ENCODE results near the gene TNRC6A.

TNRC6A gene

GRCh38 chr16:24729243-24729950 lies at the start of gene TNRC6A:
TNRC6A (plus strand) TSS chr16:24729651; CDS start chr16:24729842, 191 bp downstream.
- peak; percentile 80 for DNase-seq
- in situ Hi-C loops (cut with HindIII; ENCODE audit: low pct_ligation_motif_present, low sequenced_read_pairs): no loop called here
- no peak for TF ChIP-seq CTCF (IDR thresholded peaks at IDR 0.05; ENCODE audit: low read depth, low read length, missing control alignments)
- H3K27me3 ChIP-seq (replicated peaks): no peaks in the 10 kb centered on the region
- peak within 1 kb of the TSS; percentile 87 for H3K27ac ChIP-seq
- peaks cover 2% of the 10 kb centered on the region for H3K36me3 ChIP-seq (replicated peaks)
- H3K4me3 ChIP-seq (ENCODE audit: low read depth, low read length): peak within 1 kb of the TSS; percentile 81

GRCh38 chr16:24681793-24682192 lies 47.7 kb upstream of the TNRC6A start:
- Histone ChIP-seq H3K4me3 (ENCODE audit: low read depth, low read length) (no peak overlapping the region), H3K27ac (no peak overlapping the region), H3K36me3 (replicated peaks) (no peaks in the 10 kb centered on the region), H3K27me3 (replicated peaks) (no peaks in the 10 kb centered on the region)
- in situ Hi-C loops (cut with HindIII; ENCODE audit: low pct_ligation_motif_present, low sequenced_read_pairs): no loop called here
- TF ChIP-seq CTCF (IDR thresholded peaks at IDR 0.05; ENCODE audit: low read depth, low read length, missing control alignments): no peak
- no peak for DNase-seq

DNA sequence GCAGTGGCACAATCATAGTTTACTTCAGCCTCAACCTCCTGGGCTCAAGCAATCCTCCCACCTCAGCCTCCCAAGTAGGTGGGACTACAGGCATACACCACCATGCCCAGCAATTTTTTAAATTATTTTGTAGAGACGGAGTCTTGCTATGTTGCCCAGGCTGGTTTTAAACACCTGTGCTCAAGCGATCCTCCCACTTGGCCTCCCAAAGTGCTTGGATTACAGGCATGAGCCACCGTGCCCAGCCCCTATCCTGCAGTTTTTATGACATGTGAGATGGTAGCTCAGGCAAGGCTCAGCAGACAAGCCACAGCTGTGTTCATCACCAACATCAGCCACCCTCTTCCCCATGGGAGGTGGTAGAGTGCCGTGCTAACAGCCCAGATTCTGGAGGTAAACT lies 46.2 kb upstream of the TNRC6A start:
- TF ChIP-seq CTCF (IDR thresholded peaks at IDR 0.05; ENCODE audit: low read depth, low read length, missing control alignments): no peak
- Histone ChIP-seq H3K27ac (no peak overlapping the region), H3K36me3 (replicated peaks) (no peaks in the 10 kb centered on the region), H3K4me3 (ENCODE audit: low read depth, low read length) (no peak overlapping the region), H3K27me3 (replicated peaks) (no peaks in the 10 kb centered on the region)
- in situ Hi-C loops (cut with HindIII; ENCODE audit: low pct_ligation_motif_present, low sequenced_read_pairs): no loop called here
- DNase-seq: no peak

GRCh38 chr16:24683847-24684493 lies 45.5 kb upstream of the TNRC6A start:
- Histone ChIP-seq H3K27me3 (replicated peaks) (no peaks in the 10 kb centered on the region), H3K36me3 (replicated peaks) (no peaks in the 10 kb centered on the region), H3K4me3 (ENCODE audit: low read depth, low read length) (no peak overlapping the region), H3K27ac (no peak overlapping the region)
- TF ChIP-seq CTCF (IDR thresholded peaks at IDR 0.05; ENCODE audit: low read depth, low read length, missing control alignments): no peak
- DNase-seq: no peak
- in situ Hi-C loops (cut with HindIII; ENCODE audit: low pct_ligation_motif_present, low sequenced_read_pairs): no loop called here

- DNase-seq: peak; percentile 85
- Histone ChIP-seq H3K36me3 (replicated peaks) (no peaks in the 10 kb centered on the region), H3K27me3 (replicated peaks) (no peaks in the 10 kb centered on the region), H3K27ac (peak overlapping the region; percentile 53), H3K4me3 (ENCODE audit: low read depth, low read length) (no peak overlapping the region)
- in situ Hi-C loops (cut with HindIII; ENCODE audit: low pct_ligation_motif_present, low sequenced_read_pairs): no loop called here
- TF ChIP-seq CTCF (IDR thresholded peaks at IDR 0.05; ENCODE audit: low read depth, low read length, missing control alignments): no peak
Observed at GRCh38 chr16:24685539-24686432, 43.7 kb upstream of the TNRC6A start.

All from brain microvascular endothelial cell (primary cell).